Thymus (tissue), 11 donors: ENCODE data around the gene DEPP1. TPM values are rescaled to one million over a fixed set of nuclear protein-coding genes. Genes with fewer than 3 reads are reported as not detected.

Experiments used
- DNase-seq, 9 donors: peaks; one replicate each; pipeline ENCODE4 v3.0.0-alpha.2; 2013; ENCODE audit warnings: low spot score in 9 of 9, low read depth in 6 of 9, missing footprints in 1 of 9
- H3K27ac ChIP-seq, 2 donors: one replicate each; pipeline ENCODE4 v1.5.1; 2013; ENCODE audit warnings: control low read depth in 1 of 2, low read depth in 1 of 2, low read length in 1 of 2, mild to moderate bottlenecking in 1 of 2, moderate library complexity in 1 of 2
- H3K27me3 ChIP-seq, 2 donors: one replicate each; pipeline ENCODE4 v1.5.1; 2013; ENCODE audit warnings: low read length in 1 of 2; ENCODE audit not compliant: control insufficient read depth in 2 of 2, insufficient read depth in 1 of 2
- H3K36me3 ChIP-seq, 2 donors: one replicate each; pipeline ENCODE4 v1.5.1; 2013; ENCODE audit warnings: low read length in 1 of 2, mild to moderate bottlenecking in 1 of 2, moderate library complexity in 1 of 2; ENCODE audit not compliant: control insufficient read depth in 2 of 2, insufficient read depth in 2 of 2
- H3K4me1 ChIP-seq, 2 donors: one replicate each; pipeline ENCODE4 v1.5.1; 2013; ENCODE audit warnings: low read length in 2 of 2; ENCODE audit not compliant: control insufficient read depth in 2 of 2, insufficient read depth in 2 of 2
- H3K4me3 ChIP-seq, 2 donors: one replicate each; pipeline ENCODE4 v1.5.1; 2013; ENCODE audit warnings: low read length in 2 of 2, control low read depth in 1 of 2, mild to moderate bottlenecking in 1 of 2
- H3K9me3 ChIP-seq, 2 donors: one replicate each; pipeline ENCODE4 v1.5.1; 2013; ENCODE audit warnings: low read length in 1 of 2, mild to moderate bottlenecking in 1 of 2; ENCODE audit not compliant: control insufficient read depth in 2 of 2, insufficient read depth in 1 of 2
- WGBS: extraction: QIAGEN DNeasy Blood & Tissue Kit; methylation state at CpG from one replicate; pipeline ENCODE4 v1.1.7; 2013; 5-methylcytosine and 5-hydroxymethylcytosine counted together
- polyA plus RNA-seq: library from polyadenylated mRNA; stranded (reverse); fragments of 200-250 nt; gene quantifications from one replicate; pipeline ENCODE4 v1.2.3, GENCODE V29; 2013
- total RNA-seq: library from RNA; stranded (reverse); fragments of 120-200 nt; gene quantifications from one replicate; pipeline ENCODE4 v1.2.4, GENCODE V29; 2013
- donor health status: healthy.

Gene DEPP1
- total and polyA plus RNA-seq, 2 donors = 12.2 to 51.6 TPM

- H3K36me3 ChIP-seq = no peaks in the 10 kb centered on the region
- peaks cover 5 to 69% of the 10 kb centered on the region in 2 donors for H3K4me1 ChIP-seq
- H3K27me3 ChIP-seq = no peaks in the 10 kb centered on the region
- no peak for DNase-seq
- no peaks in the 10 kb centered on the region for H3K9me3 ChIP-seq
- H3K27ac ChIP-seq = no peak overlapping the region
- 51% methylated on average over 10 of the region's 10 CpGs for WGBS
- H3K4me3 ChIP-seq = no peak overlapping the region
Measured at GRCh38 chr10:44975431-44976331, 2.9 kb downstream of the DEPP1 start.

GRCh38 chr10:44974628-44975430, 3.8 kb downstream of the DEPP1 start:
- DNase-seq = peak in 6 of 9 donors; percentile 53 to 83 (median 70)
- 10% methylated on average over 46 of the region's 46 CpGs for WGBS
- peak overlapping the region; percentile 44 to 48 for H3K4me3 ChIP-seq
- H3K27ac ChIP-seq = peak overlapping the region; percentile 6 to 38
- peaks cover 5 to 61% of the 10 kb centered on the region in 2 donors for H3K4me1 ChIP-seq
- H3K27me3 ChIP-seq = no peaks in the 10 kb centered on the region
- H3K9me3 ChIP-seq = no peaks in the 10 kb centered on the region
- H3K36me3 ChIP-seq = no peaks in the 10 kb centered on the region

GRCh38 chr10:44974082-44974627, 4.5 kb downstream of the DEPP1 start:
- Histone ChIP-seq H3K4me3 (peak overlapping the region; percentile 44 to 48), H3K36me3 (no peaks in the 10 kb centered on the region), H3K4me1 (peaks cover 6 to 59% of the 10 kb centered on the region in 2 donors), H3K9me3 (no peaks in the 10 kb centered on the region), H3K27me3 (no peaks in the 10 kb centered on the region), H3K27ac (peak overlapping the region in 1 of 2 donors; percentile 25)
- no peak for DNase-seq
- WGBS = 80% methylated on average over 7 of the region's 7 CpGs

- DNase-seq = no peak
- Histone ChIP-seq H3K36me3 (no peaks in the 10 kb centered on the region), H3K27me3 (no peaks in the 10 kb centered on the region), H3K27ac (peak overlapping the region in 1 of 2 donors; percentile 25), H3K4me1 (peaks cover 9 to 59% of the 10 kb centered on the region in 2 donors), H3K4me3 (no peak overlapping the region), H3K9me3 (no peaks in the 10 kb centered on the region)
- WGBS = 60% methylated on average over 18 of the region's 18 CpGs
Measured at GRCh38 chr10:44973323-44974081, 5.1 kb downstream of the DEPP1 start.

- DNase-seq = no peak
- H3K27ac ChIP-seq = peak overlapping the region in 1 of 2 donors; percentile 10
- peaks cover 13 to 59% of the 10 kb centered on the region in 2 donors for H3K4me1 ChIP-seq
Measured at GRCh38 chr10:44972874-44973306, 5.7 kb downstream of the DEPP1 start.

GRCh38 chr10:44971935-44972757, 6.5 kb downstream of the DEPP1 start:
- Histone ChIP-seq H3K36me3 (no peaks in the 10 kb centered on the region), H3K4me1 (peaks cover 17 to 59% of the 10 kb centered on the region in 2 donors), H3K27me3 (no peaks in the 10 kb centered on the region), H3K4me3 (no peak overlapping the region), H3K9me3 (no peaks in the 10 kb centered on the region), H3K27ac (no peak overlapping the region)
- 97% methylated on average over 12 of the region's 12 CpGs for WGBS
- DNase-seq = no peak

More at GRCh38 chr10:44972874-44973306, 5.7 kb downstream of the DEPP1 start:
- Histone ChIP-seq H3K9me3 (no peaks in the 10 kb centered on the region), H3K4me3 (no peak overlapping the region), H3K27me3 (no peaks in the 10 kb centered on the region), H3K36me3 (no peaks in the 10 kb centered on the region)
- 94% methylated on average over 6 of the region's 6 CpGs for WGBS

- WGBS = 98% methylated on average over 11 of the region's 11 CpGs
- Histone ChIP-seq H3K9me3 (no peaks in the 10 kb centered on the region), H3K27ac (no peak overlapping the region), H3K4me3 (no peak overlapping the region), H3K27me3 (no peaks in the 10 kb centered on the region), H3K4me1 (peaks cover 17 to 62% of the 10 kb centered on the region in 2 donors), H3K36me3 (no peaks in the 10 kb centered on the region)
- no peak for DNase-seq
Measured at GRCh38 chr10:44971434-44971833, 7.2 kb downstream of the DEPP1 start.
